Measurements from ENCODE around the gene DNAH17. TPM values are rescaled to one million over a fixed set of nuclear protein-coding genes. Genes with fewer than 3 reads are reported as not detected.

The DNAH17 gene
- total RNA-seq, 1 donor, result under 0.01 TPM

GRCh38 chr17:78501241-78502036 is 75.8 kb downstream of the DNAH17 start:
- no peak for DNase-seq (ENCODE audit: low read depth in 2 of 3, low spot score in 2 of 3)

GRCh38 chr17:78500806-78501205 is 76.4 kb downstream of the DNAH17 start:
- DNase-seq (ENCODE audit: low read depth in 2 of 3, low spot score in 2 of 3), result no peak

- no peak for DNase-seq (ENCODE audit: low read depth in 2 of 3, low spot score in 2 of 3)
These were observed 77.3 kb downstream of the DNAH17 start for GRCh38 chr17:78499715-78500540.

- DNase-seq (ENCODE audit: low read depth in 2 of 3, low spot score in 2 of 3), result no peak
These were observed 78.3 kb downstream of the DNAH17 start for GRCh38 chr17:78498848-78499247.

GRCh38 chr17:78497115-78497540 is 80.1 kb downstream of the DNAH17 start:
- DNase-seq (ENCODE audit: low read depth in 2 of 3, low spot score in 2 of 3), result peak; percentile 21 to 72 (median 52)

- DNase-seq (ENCODE audit: low read depth in 2 of 3, low spot score in 2 of 3), result no peak
These were observed 80.9 kb downstream of the DNAH17 start for GRCh38 chr17:78496311-78496710.

- DNase-seq (ENCODE audit: low read depth in 2 of 3, low spot score in 2 of 3), result no peak
These were observed 81.6 kb downstream of the DNAH17 start for GRCh38 chr17:78495634-78496033.

- DNase-seq (ENCODE audit: low read depth in 2 of 3, low spot score in 2 of 3), result no peak
These were observed 82.4 kb downstream of the DNAH17 start for GRCh38 chr17:78494696-78495330.

- DNase-seq (ENCODE audit: low read depth in 2 of 3, low spot score in 2 of 3), result no peak
These were observed 83.1 kb downstream of the DNAH17 start for GRCh38 chr17:78493853-78494695.

GRCh38 chr17:78493450-78493849 is 83.7 kb downstream of the DNAH17 start:
- DNase-seq (ENCODE audit: low read depth in 2 of 3, low spot score in 2 of 3), result no peak

- DNase-seq (ENCODE audit: low read depth in 2 of 3, low spot score in 2 of 3), result no peak
These were observed 84.9 kb downstream of the DNAH17 start for GRCh38 chr17:78492116-78492799.

GRCh38 chr17:78491236-78492115 is 85.7 kb downstream of the DNAH17 start:
- no peak for DNase-seq (ENCODE audit: low read depth in 2 of 3, low spot score in 2 of 3)

GRCh38 chr17:78490673-78491072 is 86.5 kb downstream of the DNAH17 start:
- no peak for DNase-seq (ENCODE audit: low read depth in 2 of 3, low spot score in 2 of 3)

- DNase-seq (ENCODE audit: low read depth in 2 of 3, low spot score in 2 of 3), result no peak
These were observed 87.0 kb downstream of the DNAH17 start for GRCh38 chr17:78490156-78490555.

- DNase-seq (ENCODE audit: low read depth in 2 of 3, low spot score in 2 of 3), result no peak
These were observed 88.1 kb downstream of the DNAH17 start for GRCh38 chr17:78488867-78489634.

- no peak for DNase-seq (ENCODE audit: low read depth in 2 of 3, low spot score in 2 of 3)
These were observed 89.0 kb downstream of the DNAH17 start for GRCh38 chr17:78488156-78488555.

- no peak for DNase-seq (ENCODE audit: low read depth in 2 of 3, low spot score in 2 of 3)
These were observed 90.1 kb downstream of the DNAH17 start for GRCh38 chr17:78486946-78487680.
